ENCODE results near the gene PPP1CB. TPM values are rescaled to one million over a fixed set of nuclear protein-coding genes. Genes with fewer than 3 reads are reported as not detected.
"Not testable (repeated sequence)": the region's sequence is repeated elsewhere in the genome, so short reads cannot be mapped to it uniquely, and the experiment has no call there.

The PPP1CB gene
- total RNA-seq, 1 donor from 2014 or later = 570 TPM

DNA sequence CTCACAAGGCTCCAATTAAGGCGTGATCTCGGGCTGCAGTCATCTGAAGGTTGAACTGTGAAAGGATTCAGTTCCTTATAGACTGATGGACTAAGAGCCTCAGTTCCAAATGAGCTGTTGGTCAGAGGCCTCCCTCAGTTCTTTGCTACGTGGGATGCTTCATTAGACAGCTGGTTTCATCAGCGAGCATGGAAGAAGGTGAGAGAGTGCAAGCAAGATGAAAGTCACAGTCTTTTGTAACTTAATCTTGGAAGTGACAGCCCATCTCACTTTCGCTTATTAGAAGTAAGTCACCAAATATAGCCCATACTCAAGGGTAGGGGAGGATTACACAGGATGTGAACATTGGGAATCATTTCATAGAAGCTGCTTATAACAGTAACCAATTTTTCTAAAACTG, 26.8 kb downstream of the PPP1CB start:
- DNase-seq (ENCODE audit: low read depth) = no peak

DNA sequence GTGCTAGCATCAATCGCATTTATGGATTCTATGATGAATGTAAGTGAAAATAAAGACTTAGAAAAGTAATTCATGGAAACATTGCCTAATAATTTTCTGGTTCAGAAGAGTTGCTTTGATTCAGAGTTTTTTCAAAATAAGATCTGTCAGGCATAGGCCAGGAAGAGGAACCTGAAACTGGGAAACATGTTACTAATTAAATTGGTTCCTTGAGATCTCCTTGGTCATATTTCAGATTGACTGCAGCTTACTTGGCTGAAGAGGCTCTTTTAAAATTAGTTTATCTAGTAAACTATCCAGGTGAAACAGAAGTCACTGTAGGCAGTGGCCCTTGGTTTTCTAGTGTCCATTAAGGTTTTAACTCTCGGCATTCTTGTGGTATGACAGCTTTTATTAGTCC, 27.4 kb downstream of the PPP1CB start:
- no peak for DNase-seq (ENCODE audit: low read depth)

DNA sequence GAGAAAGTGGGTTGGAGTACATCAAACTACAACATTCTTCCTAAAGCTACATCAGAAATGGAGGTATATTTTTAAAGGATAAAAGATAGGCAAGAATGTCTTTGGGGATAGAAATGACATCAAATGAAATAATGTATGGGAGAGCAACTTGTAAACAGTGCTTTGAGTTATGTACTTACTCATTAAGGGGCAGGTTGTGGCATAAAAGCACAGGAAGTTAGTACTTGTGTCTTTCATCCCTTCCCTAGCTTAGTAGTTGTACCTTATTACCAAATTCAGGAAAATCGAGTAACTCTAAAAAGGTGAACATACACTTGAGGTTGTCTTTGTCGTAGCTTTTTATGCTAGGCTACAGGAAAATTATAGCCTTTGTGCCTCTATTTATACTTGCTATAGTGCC, 28.9 kb downstream of the PPP1CB start:
- DNase-seq (ENCODE audit: low read depth) = no peak

DNA sequence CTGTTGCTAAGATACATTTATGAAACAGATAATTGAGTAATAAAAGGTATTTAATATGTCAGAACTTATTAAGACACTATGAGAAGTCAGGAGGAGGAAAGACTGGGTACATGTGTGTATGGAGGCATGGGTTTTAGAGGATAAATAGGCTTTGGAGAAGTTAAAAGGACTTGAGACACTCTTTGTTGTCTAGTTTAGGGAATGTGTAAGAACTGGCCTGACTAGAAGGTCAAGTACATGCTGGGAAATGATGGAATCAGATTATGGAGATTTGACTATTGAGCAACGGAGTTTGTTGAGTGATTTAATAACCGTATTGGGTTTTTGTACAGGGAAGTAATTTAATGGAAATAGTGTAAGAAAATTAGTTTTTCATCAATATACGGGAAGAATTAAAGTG, 30.8 kb downstream of the PPP1CB start:
- DNase-seq (ENCODE audit: low read depth) = no peak

DNA sequence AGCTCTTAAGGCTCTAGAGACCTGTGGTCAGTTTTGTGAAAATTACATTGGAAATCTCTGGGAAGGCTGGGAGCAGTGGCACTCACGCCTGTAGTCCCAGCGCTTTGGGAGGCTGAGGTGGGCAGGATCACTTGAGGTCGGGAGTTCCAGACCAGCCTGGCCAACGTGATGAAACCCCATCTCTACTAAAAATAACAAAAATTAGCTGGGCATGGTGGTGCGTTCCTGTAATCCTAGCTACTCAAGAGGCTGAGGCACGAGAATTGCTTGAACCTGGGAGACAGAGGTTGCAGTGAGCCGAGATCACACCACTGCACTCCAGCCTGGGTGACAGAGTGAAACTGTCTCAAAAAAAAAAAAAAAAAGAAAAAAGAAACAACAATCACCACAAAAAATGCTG, 32.9 kb downstream of the PPP1CB start:
- not testable (repeated sequence) for DNase-seq (ENCODE audit: low read depth)

DNA sequence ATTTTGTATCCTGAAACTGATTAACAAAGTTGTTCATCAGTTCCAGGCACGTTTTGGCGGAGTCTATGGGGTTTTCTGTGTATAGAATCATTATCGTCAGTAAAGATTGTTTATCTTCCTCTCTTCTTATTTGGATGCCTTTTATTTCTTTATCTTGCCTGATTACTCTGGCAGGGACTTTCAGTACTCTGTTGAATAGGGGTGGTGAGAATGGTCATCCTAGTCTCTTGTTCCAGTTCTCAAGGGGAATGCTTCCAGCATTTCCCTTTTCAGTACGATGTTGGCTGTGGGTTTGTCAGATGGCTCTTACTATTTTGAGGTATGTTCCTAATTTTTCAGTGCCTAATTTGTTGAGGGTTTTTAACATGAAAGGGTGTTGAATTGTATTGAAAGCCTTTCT, 45.0 kb downstream of the PPP1CB start:
- DNase-seq (ENCODE audit: low read depth) = no peak

DNA sequence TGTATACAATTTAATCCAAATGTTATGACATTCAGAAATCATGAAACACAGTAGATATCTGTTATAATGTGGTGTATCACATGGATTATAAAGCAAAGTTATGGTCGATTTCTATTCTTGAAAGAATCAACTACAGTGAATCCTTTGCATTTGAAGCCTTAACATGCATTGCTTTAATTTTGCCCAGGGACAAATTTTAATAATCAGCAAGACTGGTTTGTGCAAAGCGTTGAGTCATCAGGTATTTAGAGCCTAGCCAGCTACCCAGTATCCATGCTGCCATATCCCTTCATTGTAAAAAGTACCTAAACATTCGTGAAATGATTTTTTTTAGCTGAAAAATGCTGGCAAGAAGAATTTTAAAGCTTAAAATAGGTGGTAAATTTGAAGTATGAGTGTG, 50.1 kb downstream of the PPP1CB start:
- peak; percentile 41 for DNase-seq (ENCODE audit: low read depth)

DNA sequence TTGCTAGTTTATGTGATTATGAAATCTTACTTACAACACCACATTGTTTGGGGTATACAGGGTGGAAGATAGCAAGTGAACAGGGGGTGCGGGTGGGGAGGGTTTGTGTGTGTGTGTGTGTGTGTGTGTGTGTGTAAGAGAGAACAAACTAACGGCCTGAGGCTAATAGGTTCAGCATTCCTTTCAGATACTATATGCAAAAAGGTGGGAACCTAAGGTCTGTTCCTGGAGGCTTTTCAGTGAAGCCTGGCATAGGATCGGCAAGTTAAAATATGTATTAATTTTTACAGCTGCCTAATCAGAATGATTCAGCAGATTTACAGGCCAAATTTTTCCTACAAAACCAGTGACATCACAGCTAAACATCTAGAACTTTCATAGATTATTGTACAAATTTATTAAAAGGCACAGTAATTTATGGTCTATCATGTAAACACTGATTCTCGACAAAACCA, 51.4 kb downstream of the PPP1CB start:
- no peak for DNase-seq (ENCODE audit: low read depth)

DNA sequence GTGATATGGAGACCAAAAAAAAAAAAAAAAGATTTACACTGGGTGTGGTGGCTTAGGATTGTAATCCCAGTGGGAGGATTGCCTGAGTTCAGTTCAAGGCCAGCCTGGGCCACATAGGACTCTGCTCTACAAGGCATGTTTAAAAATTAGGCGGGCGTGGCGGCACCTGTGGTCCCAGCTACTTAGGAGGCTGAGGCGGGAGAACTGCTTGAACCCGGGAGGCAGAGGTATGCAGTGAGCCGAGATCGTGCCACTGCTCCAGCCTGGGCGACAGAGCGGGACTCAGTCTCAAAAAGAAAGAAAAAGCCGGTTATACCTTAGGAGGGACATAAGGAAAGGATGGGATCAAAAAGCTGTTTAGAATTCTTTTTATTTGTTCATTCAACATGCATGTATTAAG, 58.3 kb downstream of the PPP1CB start:
- no peak for DNase-seq (ENCODE audit: low read depth)

DNA sequence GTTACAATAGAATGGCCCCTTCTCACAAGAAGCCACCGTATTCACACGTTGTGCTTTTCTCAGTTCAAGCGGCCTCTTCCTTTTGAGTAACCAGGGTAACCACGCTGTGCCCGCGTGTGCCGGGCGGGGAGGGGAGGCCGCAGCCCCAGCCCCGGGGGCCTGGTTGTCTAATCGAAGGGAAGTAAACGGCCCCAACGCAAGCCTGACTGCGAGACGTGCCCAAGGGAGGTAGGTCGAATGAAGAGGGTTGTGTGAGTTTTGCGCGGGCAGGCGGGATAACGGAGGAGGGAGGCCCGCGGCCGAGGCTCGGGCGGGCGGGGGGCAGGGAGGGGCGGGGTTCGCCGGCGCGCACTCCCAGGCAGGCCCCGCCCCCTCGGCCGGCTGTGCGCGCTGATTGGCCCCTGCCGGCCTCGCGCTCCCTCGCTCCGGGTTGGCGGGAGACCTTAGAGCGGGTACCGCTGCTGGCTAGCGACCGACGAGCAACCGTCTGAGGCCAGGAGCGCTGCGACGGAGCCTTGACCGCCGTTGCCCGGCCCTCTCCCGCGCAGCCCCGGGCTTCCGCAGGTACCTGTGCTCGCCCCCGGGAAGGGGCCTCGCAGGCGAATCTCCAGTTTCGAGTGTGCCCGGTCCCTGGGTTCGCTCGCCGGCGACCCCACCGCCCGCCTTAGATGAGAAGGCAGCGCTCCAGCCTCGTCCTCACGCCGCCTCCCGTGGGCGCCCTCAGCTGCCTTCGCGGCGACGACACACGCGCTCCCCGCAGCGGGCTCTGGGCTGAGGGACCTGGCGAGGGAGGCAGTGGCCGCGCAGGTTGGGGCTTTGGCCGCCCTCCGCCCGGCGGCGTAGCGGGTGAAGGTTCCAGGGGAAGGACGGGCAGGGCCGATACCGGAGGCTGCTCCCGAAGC, 59.0 kb downstream of the PPP1CB start, which contains the start of gene SPDYA:
TSS of gene SPDYA (plus strand) at position 451 of the 902 bp plus-strand sequence. CDS start 5,181 bp downstream, outside the sequence.
- peak; percentile 50 for DNase-seq (ENCODE audit: low read depth)

DNA sequence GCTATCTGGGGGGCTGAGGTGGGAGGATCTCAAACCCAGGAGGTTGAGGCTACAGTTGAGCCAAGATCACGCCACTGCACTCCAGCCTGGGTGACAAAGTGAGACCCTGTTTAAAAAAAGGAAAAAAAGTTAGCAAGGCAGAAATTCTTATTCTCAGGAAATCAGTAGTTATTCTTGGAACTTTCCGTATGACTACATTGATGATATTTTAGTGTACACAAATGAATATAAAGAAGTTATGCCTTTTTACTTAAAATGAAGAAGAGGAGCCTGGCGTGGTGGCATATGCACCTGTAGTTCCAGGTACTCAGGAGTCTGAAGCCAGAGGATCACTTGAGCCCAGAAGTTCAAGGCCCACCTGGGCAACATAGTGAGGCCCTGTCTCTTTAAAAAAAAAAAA, 66.4 kb downstream of the PPP1CB start:
- no peak for DNase-seq (ENCODE audit: low read depth)

DNA sequence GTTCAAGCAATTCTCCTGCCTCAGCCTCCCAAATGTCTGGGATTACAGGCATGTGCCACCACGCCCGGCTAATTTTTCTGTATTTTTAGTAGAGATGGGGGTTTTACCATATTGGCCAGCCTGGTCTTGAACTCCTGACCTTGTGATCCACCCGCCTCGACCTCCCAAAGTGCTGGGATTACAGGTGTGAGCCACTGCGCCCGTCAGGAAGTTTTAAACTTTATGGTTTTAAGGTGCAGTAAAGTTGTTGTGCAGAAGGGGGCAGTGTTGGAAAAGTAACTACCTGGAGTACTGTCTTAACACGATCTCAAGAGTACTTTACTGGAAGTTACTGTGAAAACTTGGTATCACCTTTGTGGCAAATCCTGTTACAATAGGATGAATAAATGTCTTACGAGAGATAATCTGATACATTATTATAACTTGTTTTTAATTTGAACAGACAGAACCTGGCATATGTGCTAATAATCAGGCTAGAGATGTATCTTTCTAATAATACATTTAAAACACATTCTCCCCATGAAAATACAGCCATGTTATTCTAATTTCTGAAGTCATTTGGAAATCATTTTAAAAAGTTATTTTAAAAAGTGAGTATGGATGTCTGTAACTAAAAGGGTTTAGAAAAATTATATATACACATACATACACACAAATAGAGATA, 69.8 kb downstream of the PPP1CB start:
- peak; percentile 73 for DNase-seq (ENCODE audit: low read depth)

DNA sequence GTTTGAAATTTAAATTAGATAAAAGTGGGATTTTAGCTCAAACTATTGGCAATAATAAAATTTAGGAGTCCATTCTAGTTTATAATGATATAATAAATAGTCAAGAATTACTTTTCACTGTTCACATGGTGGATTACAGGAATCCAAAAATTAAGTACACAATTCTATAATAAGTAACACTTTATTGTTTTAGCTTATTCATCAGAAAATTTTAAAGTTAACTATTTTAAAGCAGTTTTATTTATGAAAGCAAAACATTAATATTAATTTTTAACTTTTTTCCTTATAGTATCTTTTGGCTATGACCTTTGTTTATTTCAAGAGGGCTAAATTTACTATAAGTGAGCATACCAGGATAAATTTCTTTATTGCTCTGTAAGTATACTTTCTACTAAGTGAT, 70.4 kb downstream of the PPP1CB start:
- DNase-seq (ENCODE audit: low read depth) = no peak

DNA sequence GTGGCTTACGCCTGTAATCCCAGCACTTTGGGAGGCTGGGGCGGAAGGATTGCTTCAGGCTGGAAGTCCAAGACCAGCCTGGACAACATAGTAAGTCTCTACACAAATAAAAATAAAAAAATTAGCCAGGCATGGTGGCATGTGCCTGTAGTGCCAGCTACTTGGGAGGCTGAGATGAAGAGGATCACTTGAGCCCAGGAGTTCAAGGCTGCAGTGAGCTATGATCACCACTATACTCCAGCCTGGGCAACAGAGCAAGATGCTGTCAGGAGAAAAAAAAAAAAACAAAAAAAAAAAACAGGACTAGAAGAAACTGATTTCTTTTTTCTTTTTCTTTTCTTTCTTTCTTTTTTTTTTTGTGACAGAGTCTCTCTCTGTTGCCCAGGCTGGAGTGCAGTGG, 72.6 kb downstream of the PPP1CB start:
- DNase-seq (ENCODE audit: low read depth) = no peak

DNA sequence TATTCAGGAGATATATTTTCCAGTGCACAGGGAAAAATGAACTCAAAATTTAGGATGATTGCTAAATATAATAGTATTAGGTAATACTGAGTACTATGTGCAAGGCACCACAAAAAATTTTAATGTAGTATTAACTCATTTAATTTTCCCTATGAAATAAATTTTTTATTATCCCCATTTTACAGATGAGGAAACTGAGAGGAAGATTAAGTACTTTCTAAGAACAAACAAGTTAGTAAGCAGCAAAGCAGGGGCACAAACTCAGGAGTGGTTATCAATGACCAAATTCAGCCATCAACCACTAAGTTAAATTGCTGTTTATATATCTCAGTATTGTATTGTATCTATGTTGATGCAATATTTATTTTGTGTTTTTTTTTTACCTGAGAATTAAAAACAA, 73.2 kb downstream of the PPP1CB start:
- no peak for DNase-seq (ENCODE audit: low read depth)

DNA sequence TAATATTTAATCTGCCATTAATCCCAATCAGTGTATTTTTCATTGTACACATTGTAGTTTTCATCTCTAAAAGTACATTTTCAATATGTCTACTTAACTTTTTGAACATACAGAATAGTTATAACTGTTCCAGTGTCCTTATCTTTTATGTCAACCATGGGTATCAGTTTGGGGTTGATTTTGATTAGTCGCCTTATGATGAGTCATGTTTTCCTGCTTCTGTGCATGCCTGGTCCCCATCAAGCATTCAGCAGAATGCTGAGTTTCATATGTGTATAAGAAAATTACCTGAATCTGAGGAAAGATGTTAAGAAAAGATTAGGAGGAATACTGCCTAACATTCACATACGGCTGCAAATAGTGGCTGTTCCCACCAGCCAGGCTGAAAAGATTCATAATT, 76.8 kb downstream of the PPP1CB start:
- DNase-seq (ENCODE audit: low read depth) = no peak

DNA sequence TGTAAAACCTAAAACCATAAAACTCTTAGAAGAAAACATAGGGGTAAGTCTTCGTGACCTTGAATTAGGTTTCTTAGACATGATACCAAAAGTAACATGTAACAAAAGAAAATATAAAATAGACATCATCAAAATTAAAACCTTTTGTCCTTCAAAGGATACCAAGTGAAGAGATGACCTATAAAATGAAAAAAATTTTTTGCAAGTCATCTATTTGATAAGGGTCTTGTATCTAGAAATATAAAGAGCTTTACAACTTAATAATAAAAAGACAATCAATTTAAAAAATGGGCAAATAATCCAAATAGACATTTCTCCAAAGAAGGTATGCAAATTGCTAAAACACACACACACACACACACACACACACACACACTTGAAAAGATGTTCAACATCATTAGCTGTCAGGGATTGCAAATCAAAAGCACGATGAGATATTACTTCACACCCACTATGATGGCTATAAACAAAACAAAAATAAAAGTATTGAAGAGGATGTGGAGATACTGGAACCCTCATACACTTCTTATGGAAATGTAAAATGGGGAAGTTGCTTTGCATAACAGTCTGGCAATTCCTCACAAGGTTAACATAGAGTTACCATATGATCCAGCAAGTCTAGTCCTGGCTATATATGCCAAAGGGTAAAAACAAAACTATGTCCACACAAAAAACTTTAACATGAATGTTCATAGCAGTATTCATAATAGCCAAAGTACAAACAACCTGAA, 82.3 kb downstream of the PPP1CB start:
- no peak for DNase-seq (ENCODE audit: low read depth)

DNA sequence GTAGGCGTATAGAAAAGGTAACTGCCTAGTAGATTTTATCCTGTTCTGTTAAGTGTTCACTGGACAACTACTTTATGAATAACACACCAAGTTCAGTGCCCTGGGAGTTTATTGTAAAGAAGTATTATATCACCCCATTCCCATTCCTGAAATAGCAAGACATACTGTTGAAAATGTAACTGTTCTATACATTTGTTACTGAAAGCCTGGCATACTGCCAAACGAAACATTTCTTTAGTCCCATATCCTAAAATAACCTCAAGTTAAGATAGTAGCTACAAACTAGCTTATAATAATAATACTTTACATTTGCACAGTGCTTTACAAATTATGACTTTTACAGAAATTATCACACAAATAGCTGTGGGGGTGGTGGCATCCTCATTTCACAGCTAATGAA, 84.2 kb downstream of the PPP1CB start:
- DNase-seq (ENCODE audit: low read depth) = no peak

DNA sequence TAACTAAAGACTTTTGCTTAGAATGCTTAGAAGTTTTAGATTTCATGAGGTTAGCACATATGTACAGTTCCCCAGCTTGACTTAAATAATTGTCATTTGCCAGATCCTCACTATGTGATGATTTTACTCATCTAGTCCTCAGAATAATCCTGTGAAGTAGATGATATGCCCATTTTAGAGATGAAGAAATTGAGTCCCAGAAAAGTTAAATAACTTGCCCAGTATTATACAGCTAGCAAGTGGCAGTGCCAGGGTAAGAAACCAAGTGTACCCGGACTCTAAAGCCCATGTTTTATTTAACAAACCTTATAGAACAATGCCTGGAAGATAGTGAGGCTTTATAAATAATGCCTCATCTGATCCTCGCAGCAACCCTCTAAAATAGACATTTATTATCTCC, 87.3 kb downstream of the PPP1CB start:
- no peak for DNase-seq (ENCODE audit: low read depth)

DNA sequence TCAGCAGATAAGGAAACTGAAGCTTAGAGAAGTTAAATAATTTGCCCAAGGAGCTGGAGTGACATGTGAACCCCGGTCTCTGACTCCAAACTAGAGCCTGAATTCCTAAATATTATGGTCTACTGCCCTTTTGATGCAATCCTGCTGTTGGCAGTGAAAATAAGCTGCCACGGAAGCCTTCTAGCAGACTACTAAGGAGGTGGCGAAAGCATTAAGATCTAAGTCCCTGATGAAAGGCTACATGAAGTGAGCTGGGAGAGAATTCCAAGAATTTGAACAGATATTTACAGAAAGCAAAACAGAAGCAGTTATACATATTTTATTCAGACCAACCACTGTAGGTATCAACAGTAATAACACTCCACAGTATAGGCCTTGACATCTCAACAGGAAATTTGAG, 90.4 kb downstream of the PPP1CB start:
- no peak for DNase-seq (ENCODE audit: low read depth)
